ENCODE measurements around the gene RPL23. TPM values are rescaled to one million over a fixed set of nuclear protein-coding genes. Genes with fewer than 3 reads are reported as not detected.

RPL23 gene
- 2,011 and 2,221 TPM in 2 replicates for total RNA-seq (2014; rRNA removed; shearing (Covaris generic))

- peak; percentile 100 for DNase-seq (ENCODE audit: low spot score)
Observed at GRCh38 chr17:38853292-38854219, at the start of gene RPL23. Gene RPL23, minus strand, starts transcription at chr17:38853721. Its CDS starts 11 bp downstream, at chr17:38853710.

- DNase-seq (ENCODE audit: low spot score): peak; percentile 95
Observed at GRCh38 chr17:38900978-38901656, 47.6 kb upstream of the RPL23 start.

- DNase-seq (ENCODE audit: low spot score): no peak
Observed at GRCh38 chr17:38899421-38899820, 45.9 kb upstream of the RPL23 start.

- peak; percentile 40 for DNase-seq (ENCODE audit: low spot score)
Observed at GRCh38 chr17:38898812-38899348, 45.4 kb upstream of the RPL23 start.

GRCh38 chr17:38898291-38898679 lies 44.8 kb upstream of the RPL23 start:
- DNase-seq (ENCODE audit: low spot score): peak; percentile 67

GRCh38 chr17:38897671-38898290 lies 44.3 kb upstream of the RPL23 start:
- peak; percentile 34 for DNase-seq (ENCODE audit: low spot score)

GRCh38 chr17:38897176-38897575 lies 43.7 kb upstream of the RPL23 start:
- DNase-seq (ENCODE audit: low spot score): no peak

- DNase-seq (ENCODE audit: low spot score): no peak
Observed at GRCh38 chr17:38896346-38896954, 42.9 kb upstream of the RPL23 start.

- DNase-seq (ENCODE audit: low spot score): no peak
Observed at GRCh38 chr17:38894276-38894675, 40.8 kb upstream of the RPL23 start.

- DNase-seq (ENCODE audit: low spot score): no peak
Observed at GRCh38 chr17:38893607-38894006, 40.1 kb upstream of the RPL23 start.

GRCh38 chr17:38893113-38893512 lies 39.6 kb upstream of the RPL23 start:
- no peak for DNase-seq (ENCODE audit: low spot score)

GRCh38 chr17:38892620-38893019 lies 39.1 kb upstream of the RPL23 start:
- DNase-seq (ENCODE audit: low spot score): no peak

GRCh38 chr17:38892083-38892482 lies 38.6 kb upstream of the RPL23 start:
- DNase-seq (ENCODE audit: low spot score): no peak

GRCh38 chr17:38891441-38891840 lies 37.9 kb upstream of the RPL23 start:
- no peak for DNase-seq (ENCODE audit: low spot score)

GRCh38 chr17:38890410-38890746 lies 36.9 kb upstream of the RPL23 start:
- DNase-seq (ENCODE audit: low spot score): no peak

- no peak for DNase-seq (ENCODE audit: low spot score)
Observed at GRCh38 chr17:38889745-38890409, 36.4 kb upstream of the RPL23 start.

GRCh38 chr17:38888842-38889241 lies 35.3 kb upstream of the RPL23 start:
- DNase-seq (ENCODE audit: low spot score): no peak

GRCh38 chr17:38886643-38887010 lies 33.1 kb upstream of the RPL23 start:
- DNase-seq (ENCODE audit: low spot score): no peak

- no peak for DNase-seq (ENCODE audit: low spot score)
Observed at GRCh38 chr17:38885728-38886642, 32.5 kb upstream of the RPL23 start.
